Activated naive CD8-positive, alpha-beta T cell treated with anti-CD3 and anti-CD28 coated beads for 36 hours (primary cell): ENCODE results near the gene DTX3. TPM values are rescaled to one million over a fixed set of nuclear protein-coding genes. Genes with fewer than 3 reads are reported as not detected.
"Not testable (repeated sequence)": the region's sequence is repeated elsewhere in the genome, so short reads cannot be mapped to it uniquely, and the experiment has no call there.

Source experiments
- DNase-seq: peaks from one replicate; pipeline ENCODE4 v3.0.0; 2021
- H3K27ac Mint-ChIP-seq: one replicate; pipeline ENCODE4 v1.8.0; 2022; ENCODE audit warnings: mild to moderate bottlenecking, moderate library complexity, mixed read lengths
- H3K27me3 Mint-ChIP-seq: one replicate; pipeline ENCODE4 v1.8.0; 2022; ENCODE audit warnings: mild to moderate bottlenecking, mixed read lengths
- H3K36me3 Mint-ChIP-seq: one replicate; pipeline ENCODE4 v1.8.0; 2021; ENCODE audit warnings: mild to moderate bottlenecking, mixed read lengths
- H3K4me1 Mint-ChIP-seq: one replicate; pipeline ENCODE4 v1.8.0; 2021; ENCODE audit warnings: mixed read lengths
- H3K4me3 Mint-ChIP-seq: one replicate; pipeline ENCODE4 v1.8.0; 2022; ENCODE audit warnings: mild to moderate bottlenecking, moderate library complexity, mixed read lengths
- H3K9me3 Mint-ChIP-seq: one replicate; pipeline ENCODE4 v1.8.0; 2022; ENCODE audit warnings: mixed read lengths
- total RNA-seq, 2 experiments: library from RNA; stranded (reverse); gene quantifications; one replicate each; pipeline ENCODE4 v1.2.3, GENCODE V29; 2021

The DTX3 gene
- total RNA-seq, 2 experiments from 2014 or later: 18.9 to 20.2 TPM

- DNase-seq: no peak
- Mint-ChIP-seq H3K4me3 (no peak overlapping the region), H3K36me3 (peaks cover 1% of the 10 kb centered on the region), H3K4me1 (no peaks in the 10 kb centered on the region), H3K27me3 (peaks cover 16% of the 10 kb centered on the region), H3K27ac (no peak overlapping the region), H3K9me3 (peaks cover 3% of the 10 kb centered on the region)
Observed at GRCh38 chr12:57641699-57642442, 37.2 kb downstream of the DTX3 start.

- not testable (repeated sequence) for H3K4me1 Mint-ChIP-seq, H3K9me3 Mint-ChIP-seq, H3K36me3 Mint-ChIP-seq, H3K27me3 Mint-ChIP-seq, H3K4me3 Mint-ChIP-seq, H3K27ac Mint-ChIP-seq, DNase-seq
Observed at GRCh38 chr12:57645990-57646658, 41.5 kb downstream of the DTX3 start.

GRCh38 chr12:57646659-57647049 is 42.0 kb downstream of the DTX3 start:
- H3K4me3 Mint-ChIP-seq, H3K4me1 Mint-ChIP-seq, H3K27me3 Mint-ChIP-seq, H3K36me3 Mint-ChIP-seq, H3K27ac Mint-ChIP-seq, H3K9me3 Mint-ChIP-seq, DNase-seq: not testable (repeated sequence)

GRCh38 chr12:57654042-57654441 is 49.4 kb downstream of the DTX3 start:
- Mint-ChIP-seq H3K27ac (no peak overlapping the region), H3K9me3 (peaks cover 1% of the 10 kb centered on the region), H3K4me1 (no peaks in the 10 kb centered on the region), H3K4me3 (no peak overlapping the region), H3K36me3 (no peaks in the 10 kb centered on the region), H3K27me3 (peaks cover 8% of the 10 kb centered on the region)
- no peak for DNase-seq

- Mint-ChIP-seq H3K4me3 (no peak overlapping the region), H3K9me3 (peaks cover 1% of the 10 kb centered on the region), H3K36me3 (no peaks in the 10 kb centered on the region), H3K27ac (no peak overlapping the region), H3K27me3 (peaks cover 9% of the 10 kb centered on the region), H3K4me1 (no peaks in the 10 kb centered on the region)
- DNase-seq: no peak
Observed at GRCh38 chr12:57655541-57656240, 51.1 kb downstream of the DTX3 start.

- H3K27ac Mint-ChIP-seq, H3K4me3 Mint-ChIP-seq, DNase-seq, H3K36me3 Mint-ChIP-seq, H3K9me3 Mint-ChIP-seq, H3K4me1 Mint-ChIP-seq, H3K27me3 Mint-ChIP-seq: not testable (repeated sequence)
Observed at GRCh38 chr12:57656408-57656807, 51.8 kb downstream of the DTX3 start.

- H3K27ac Mint-ChIP-seq: no peak overlapping the region
- H3K9me3 Mint-ChIP-seq: peaks cover 1% of the 10 kb centered on the region
- no peak for DNase-seq
- H3K4me1 Mint-ChIP-seq: no peaks in the 10 kb centered on the region
- no peak overlapping the region for H3K4me3 Mint-ChIP-seq
- H3K27me3 Mint-ChIP-seq: peaks cover 9% of the 10 kb centered on the region
- H3K36me3 Mint-ChIP-seq: no peaks in the 10 kb centered on the region
Observed at GRCh38 chr12:57657744-57658143, 53.1 kb downstream of the DTX3 start.

GRCh38 chr12:57658890-57659289 is 54.3 kb downstream of the DTX3 start:
- Mint-ChIP-seq H3K27ac (no peak overlapping the region), H3K9me3 (no peaks in the 10 kb centered on the region), H3K4me3 (no peak overlapping the region), H3K4me1 (no peaks in the 10 kb centered on the region), H3K27me3 (peaks cover 9% of the 10 kb centered on the region), H3K36me3 (no peaks in the 10 kb centered on the region)
- no peak for DNase-seq

Other genes starting within 250 kb of the DTX3 start
- gene R3HDM2, start 173.8 kb upstream of the DTX3 start, total RNA-seq: 10 to 100 TPM; 22.8 to 24.2 TPM
- not detected for gene INHBC, start 170.0 kb upstream of the DTX3 start, total RNA-seq
- gene INHBE, start 149.5 kb upstream of the DTX3 start, total RNA-seq: 1 to 10 TPM; 1.2 to 1.7 TPM
- under 1 TPM; 0.56 to 0.62 TPM for gene GLI1, start 145.0 kb upstream of the DTX3 start, total RNA-seq
- 100 to 1,000 TPM; 154 to 162 TPM for gene ARHGAP9, start 125.0 kb upstream of the DTX3 start, total RNA-seq
- 100 to 1,000 TPM; 423 to 460 TPM for gene MARS1, start 116.8 kb upstream of the DTX3 start, total RNA-seq
- gene DDIT3, start 84.3 kb upstream of the DTX3 start, total RNA-seq: 10 to 100 TPM; 30.7 to 33.4 TPM
- 10 to 100 TPM; 38.5 to 44.8 TPM for gene MBD6, start 82.0 kb upstream of the DTX3 start, total RNA-seq
- gene DCTN2, start 57.6 kb upstream of the DTX3 start, total RNA-seq: 10 to 100 TPM; 73.6 to 81.3 TPM
- gene KIF5A, start 54.8 kb upstream of the DTX3 start, total RNA-seq: 1 to 10 TPM; 1.5 to 1.7 TPM
- gene PIP4K2C, start 13.6 kb upstream of the DTX3 start, total RNA-seq: 10 to 100 TPM; 17.1 to 18.5 TPM
- gene ARHGEF25, start 6.6 kb downstream of the DTX3 start, total RNA-seq: 1 to 10 TPM; 1.9 to 2.2 TPM
- 1 to 10 TPM; 1.5 TPM for gene B4GALNT1, start 28.4 kb downstream of the DTX3 start, total RNA-seq
- gene OS9, start 89.3 kb downstream of the DTX3 start, total RNA-seq: 10 to 100 TPM; 53.7 to 59.8 TPM
- gene AGAP2, start 133.9 kb downstream of the DTX3 start, total RNA-seq: 10 to 100 TPM; 22.6 to 23.8 TPM
- gene TSPAN31, start 140.2 kb downstream of the DTX3 start, total RNA-seq: 1 to 10 TPM; 5.7 TPM
- 100 to 1,000 TPM; 275 to 304 TPM for gene CDK4, start 147.5 kb downstream of the DTX3 start, total RNA-seq
- 10 to 100 TPM; 18.2 to 19.2 TPM for gene MARCHF9, start 150.3 kb downstream of the DTX3 start, total RNA-seq
- gene CYP27B1, start 162.3 kb downstream of the DTX3 start, total RNA-seq: 10 to 100 TPM in 1 of 2 experiments, 1 to 10 TPM in 1; 9.6 to 12.0 TPM
- 10 to 100 TPM; 59.6 to 60.1 TPM for gene METTL1, start 167.3 kb downstream of the DTX3 start, total RNA-seq
- gene EEF1AKMT3, start 167.8 kb downstream of the DTX3 start, total RNA-seq: 1 to 10 TPM; 3.7 to 3.9 TPM
- 10 to 100 TPM; 67.7 to 74.7 TPM for gene TSFM, start 178.0 kb downstream of the DTX3 start, total RNA-seq
- 1 to 10 TPM; 1.2 to 1.8 TPM for gene AVIL, start 213.9 kb downstream of the DTX3 start, total RNA-seq
- 10 to 100 TPM; 91.4 to 94.3 TPM for gene CTDSP2, start 241.9 kb downstream of the DTX3 start, total RNA-seq